Prostate gland (tissue), 2 donors: Measurements from ENCODE around the gene PLXND1.

Source experiments
- CTCF ChIP-seq, 4 experiments: fragments of 200-600 bp in 2 of 4; fragments of 450-650 bp in 2 of 4; sonication (generic) in 2 of 4; IDR thresholded peaks; 1 replicate in 3 of 4; 2 replicates in 1 of 4; pipeline ENCODE4 v1.5.1; 2016 to 2019; ENCODE audit warnings: antibody characterized with exemption in 4 of 4, mild to moderate bottlenecking in 2 of 4, moderate library complexity in 2 of 4
- POLR2A ChIP-seq: fragments of 450-650 bp; IDR thresholded peaks from one replicate; pipeline ENCODE4 v1.6.1; 2016; ENCODE audit warnings: antibody characterized with exemption, mild to moderate bottlenecking
- POLR2AphosphoS5 ChIP-seq: sonication (generic); formaldehyde crosslinking; IDR thresholded peaks from one replicate; pipeline ENCODE4 v1.6.1; 2017; ENCODE audit warnings: antibody characterized with exemption

GRCh38 chr3:129555153-129555550 lies 51.3 kb downstream of the PLXND1 start:
- TF ChIP-seq CTCF (IDR thresholded peaks at IDR 0.05): no peak
- no peak for TF ChIP-seq POLR2AphosphoS5
- no peak for TF ChIP-seq POLR2A
